H1 (cell line): ENCODE data around the gene RELN. TPM values are rescaled to one million over a fixed set of nuclear protein-coding genes. Genes with fewer than 3 reads are reported as not detected.

ENCODE experiments used
- CTCF ChIA-PET: fragments of 300-600 bp; sonication (Branson Sonifier 250); formaldehyde crosslinking; loops from one replicate; lab custom pipeline; 2021; ENCODE audit not compliant: partially characterized antibody; lab: Charles Lee
- POLR2A ChIA-PET: fragments of 300-600 bp; sonication (Branson Sonifier 250); formaldehyde crosslinking; loops from one replicate; lab custom pipeline; 2021; ENCODE audit warnings: inconsistent platforms; ENCODE audit not compliant: partially characterized antibody; lab: Charles Lee
- DNase-seq, 2 experiments: peaks; one replicate each; pipeline versions ENCODE4 v3.0.0 to v3.0.0-alpha.2; 2010 to 2022; ENCODE audit warnings: low spot score in 2 of 2, low read depth in 1 of 2, mixed read lengths in 1 of 2
- FAIRE-seq: peaks from 2 replicates; lab custom pipeline; 2011; peaks lifted over from hg19 to GRCh38; lab: Jason Lieb, UNC
- H2AFZ ChIP-seq: 2 replicates; pipeline ENCODE4 v1.8.1; 2012; ENCODE audit warnings: low read length, inconsistent platforms
- H2AK5ac ChIP-seq: 2 replicates; pipeline ENCODE4 v1.6.1; 2013; ENCODE audit warnings: low read depth, low read length
- H2BK120ac ChIP-seq: replicated peaks from 2 replicates; pipeline ENCODE3; 2013; ENCODE audit warnings: low read depth, low read length, inconsistent platforms
- H2BK12ac ChIP-seq: 2 replicates; pipeline ENCODE4 v1.6.1; 2013; ENCODE audit warnings: low read depth, low read length
- H2BK15ac ChIP-seq: 2 replicates; pipeline ENCODE4 v1.6.1; 2013; ENCODE audit warnings: low read length
- H2BK20ac ChIP-seq: 2 replicates; pipeline ENCODE4 v1.6.1; 2013; ENCODE audit warnings: low read length
- H2BK5ac ChIP-seq: 2 replicates; pipeline ENCODE4 v1.6.1; 2013; ENCODE audit warnings: low read depth, low read length
- H3K14ac ChIP-seq: 2 replicates; pipeline ENCODE4 v1.6.1; 2013; ENCODE audit warnings: inconsistent platforms; ENCODE audit not compliant: insufficient read length
- H3K18ac ChIP-seq: 2 replicates; pipeline ENCODE4 v1.6.1; 2013; ENCODE audit warnings: low read length; ENCODE audit errors: extremely low read depth
- H3K23ac ChIP-seq: 2 replicates; pipeline ENCODE4 v1.6.1; 2013; ENCODE audit warnings: inconsistent platforms; ENCODE audit not compliant: insufficient read length
- H3K23me2 ChIP-seq: 2 replicates; pipeline ENCODE4 v1.6.1; 2013; ENCODE audit warnings: low read depth, low read length
- H3K27ac ChIP-seq: 2 replicates; pipeline ENCODE4 v1.6.1; 2011; ENCODE audit warnings: low read depth, low read length, inconsistent platforms
- H3K27me3 ChIP-seq, 4 experiments: replicated peaks in 1 of 4; 1 replicate in 1 of 4; 2 replicates in 3 of 4; pipeline versions ENCODE4 v1.6.1 to v1.8.1; 2011 to 2013; ENCODE audit warnings: low read length in 3 of 4, mild to moderate bottlenecking in 3 of 4, inconsistent platforms in 2 of 4, mixed read lengths in 2 of 4, moderate library complexity in 1 of 4; ENCODE audit not compliant: control insufficient read depth in 3 of 4, insufficient read depth in 3 of 4; ENCODE audit errors: extremely low read depth in 1 of 4
- H3K36me3 ChIP-seq, 4 experiments: 2 replicates each; pipeline versions ENCODE4 v1.6.1 to v1.8.1; 2011 to 2013; ENCODE audit warnings: mild to moderate bottlenecking in 4 of 4, low read length in 3 of 4, moderate library complexity in 2 of 4, control low read depth in 1 of 4, inconsistent platforms in 1 of 4; ENCODE audit not compliant: insufficient read depth in 4 of 4, control insufficient read depth in 2 of 4
- H3K4ac ChIP-seq: replicated peaks from 2 replicates; pipeline ENCODE3; 2013; ENCODE audit warnings: low read length, low read depth, mixed read lengths, inconsistent platforms; ENCODE audit not compliant: insufficient read length
- H3K4me1 ChIP-seq, 4 experiments: replicated peaks in 1 of 4; 1 replicate in 1 of 4; 2 replicates in 3 of 4; pipeline versions ENCODE4 v1.6.1 to v1.8.1; 2011 to 2013; ENCODE audit warnings: low read length in 3 of 4, inconsistent platforms in 2 of 4, mixed read lengths in 1 of 4; ENCODE audit not compliant: insufficient read depth in 4 of 4, control insufficient read depth in 3 of 4
- H3K4me2 ChIP-seq, 2 experiments: 2 replicates each; pipeline versions ENCODE4 v1.6.1 to v1.8.1; 2011 to 2013; ENCODE audit warnings: low read depth in 2 of 2, low read length in 2 of 2, control low read depth in 1 of 2, inconsistent platforms in 1 of 2, mild to moderate bottlenecking in 1 of 2; ENCODE audit not compliant: insufficient read depth in 1 of 2
- H3K4me3 ChIP-seq, 4 experiments: fragments of 200-600, 300-600 bp in 1 of 4; sonication (generic), shearing (Covaris generic), sonication (Bioruptor Twin) in 1 of 4; 2 replicates each; pipeline versions ENCODE4 v1.5.1 to v1.8.1; 2011 to 2016; ENCODE audit warnings: low read length in 4 of 4, low read depth in 3 of 4, control low read depth in 2 of 4, inconsistent platforms in 2 of 4, mild to moderate bottlenecking in 2 of 4, mixed read lengths in 1 of 4, moderate library complexity in 1 of 4; ENCODE audit not compliant: insufficient read depth in 2 of 4; ENCODE audit errors: extremely low read depth in 1 of 4
- H3K56ac ChIP-seq: replicated peaks from 2 replicates; pipeline ENCODE3; 2013; ENCODE audit warnings: low read depth, mild to moderate bottlenecking, mixed read lengths, low read length, inconsistent platforms; ENCODE audit not compliant: insufficient read length
- H3K79me1 ChIP-seq: 2 replicates; pipeline ENCODE4 v1.6.1; 2013; ENCODE audit warnings: low read depth, low read length, control low read depth
- H3K79me2 ChIP-seq, 2 experiments: 2 replicates each; pipeline versions ENCODE4 v1.6.1 to v1.8.1; 2012 to 2013; ENCODE audit warnings: low read length in 2 of 2, mild to moderate bottlenecking in 2 of 2, inconsistent platforms in 1 of 2; ENCODE audit not compliant: insufficient read depth in 2 of 2, control insufficient read depth in 1 of 2
- H3K9ac ChIP-seq, 4 experiments: replicated peaks in 1 of 4; 1 replicate in 1 of 4; 2 replicates in 3 of 4; pipeline versions ENCODE4 v1.6.1 to v1.8.1; 2011 to 2013; ENCODE audit warnings: low read depth in 3 of 4, low read length in 3 of 4, control low read depth in 2 of 4, mild to moderate bottlenecking in 2 of 4, moderate library complexity in 2 of 4, inconsistent platforms in 1 of 4; ENCODE audit errors: extremely low read depth in 1 of 4
- H3K9me3 ChIP-seq, 2 experiments: 2 replicates each; pipeline versions ENCODE4 v1.6.1 to v1.8.1; 2012 to 2013; ENCODE audit warnings: mild to moderate bottlenecking in 2 of 2, moderate library complexity in 2 of 2, control low read depth in 1 of 2, inconsistent platforms in 1 of 2, low read depth in 1 of 2, low read length in 1 of 2, mixed read lengths in 1 of 2; ENCODE audit not compliant: insufficient read depth in 2 of 2
- H4K20me1 ChIP-seq, 2 experiments: replicated peaks in 1 of 2; 2 replicates each; pipeline versions ENCODE3 to v1.8.1; 2011 to 2013; ENCODE audit warnings: inconsistent platforms in 2 of 2, low read length in 2 of 2, mild to moderate bottlenecking in 1 of 2; ENCODE audit not compliant: insufficient read depth in 2 of 2, control insufficient read depth in 1 of 2
- H4K5ac ChIP-seq: 2 replicates; pipeline ENCODE4 v1.6.1; 2013; ENCODE audit warnings: low read length, low read depth, mixed read lengths, inconsistent platforms; ENCODE audit not compliant: insufficient read length
- H4K8ac ChIP-seq: 2 replicates; pipeline ENCODE4 v1.8.0; 2013; ENCODE audit warnings: mild to moderate bottlenecking, moderate library complexity, low read length, inconsistent platforms; ENCODE audit not compliant: insufficient read depth; ENCODE audit errors: extremely low read depth
- H4K91ac ChIP-seq: replicated peaks from 2 replicates; pipeline ENCODE3; 2013; ENCODE audit warnings: low read length, mixed read lengths, inconsistent platforms; ENCODE audit not compliant: insufficient read length
- RFX5 ChIP-seq: IDR thresholded peaks from 2 replicates; pipeline ENCODE4 v1.6.1; 2011; ENCODE audit warnings: low read depth, low read length, improper control_type of control experiment, borderline replicate concordance
- TCF12 ChIP-seq: IDR thresholded peaks from 2 replicates; pipeline ENCODE4 v1.6.1; 2011; ENCODE audit warnings: low read depth, mild to moderate bottlenecking, low read length
- WGBS, 2 experiments: shearing (Covaris generic) in 1 of 2; methylation state at CpG; one replicate each; pipeline versions ENCODE4 v1.1.6 to v1.1.7; 2013 to 2015; ENCODE audit warnings: low lambda C conversion rate in 2 of 2, mixed read lengths in 2 of 2, inconsistent platforms in 1 of 2, low coverage in 1 of 2, missing lambda C conversion rate in 1 of 2; ENCODE audit not compliant: insufficient replicate concordance in 2 of 2, insufficient coverage in 1 of 2, insufficient read length in 1 of 2; ENCODE audit errors: extremely low coverage in 1 of 2, missing lambda C conversion rate in 1 of 2; 5-methylcytosine and 5-hydroxymethylcytosine counted together
- polyA plus RNA-seq, 7 experiments: library from polyadenylated mRNA; depleted of rRNA in 3 of 7; stranded (reverse) in 5 of 7; unstranded in 2 of 7; fragments of >200 nt in 5 of 7; fragments of 200-250 nt in 2 of 7; gene quantifications; 1 replicate in 5 of 7; 2 replicates in 1 of 7; 4 replicates in 1 of 7; pipeline versions ENCODE4 v1.2.1 to v1.2.3, GENCODE V29; 2011 to 2013; ENCODE audit warnings: missing spikeins in 2 of 7, mixed read lengths in 2 of 7
- total RNA-seq: library from RNA; stranded (reverse); fragmentation: NEBNext Ultra II Directional; extraction: Animal tissue kit (Norgen Biotek cat#: 25700); gene quantifications from 2 replicates; pipeline ENCODE4 v1.2.1, GENCODE V29; 2021

The RELN gene
- total and polyA plus RNA-seq, 2 of the 8 experiments (the other 6 are each of a cell fraction or from before 2014, with no cell fraction given), result 0.03 to 0.07 TPM

GRCh38 chr7:103432712-103433111 is 556.7 kb downstream of the RELN start:
- Histone ChIP-seq H3K79me1 (no peaks in the 10 kb centered on the region), H3K79me2 (no peaks in the 10 kb centered on the region), H3K27me3 (peaks cover 0 to 1% (median 0%) of the 10 kb centered on the region in 4 experiments; a peak in 1 of 7 replicates), H4K8ac (no peak overlapping the region), H3K4me3 (no peak overlapping the region), H2BK12ac (no peak overlapping the region), H2BK5ac (no peak overlapping the region), H3K4ac (no peak overlapping the region), H2BK15ac (no peak overlapping the region), H3K9ac (no peak overlapping the region), H2AFZ (no peak overlapping the region), H3K9me3 (no peaks in the 10 kb centered on the region), H2BK120ac (no peak overlapping the region), H3K27ac (no peak overlapping the region), H4K5ac (no peak overlapping the region), H3K14ac (no peak overlapping the region), H4K91ac (no peak overlapping the region), H3K18ac (no peak overlapping the region), H3K36me3 (no peaks in the 10 kb centered on the region), H2BK20ac (no peak overlapping the region), H4K20me1 (no peaks in the 10 kb centered on the region), H3K4me2 (no peak overlapping the region), H3K4me1 (no peaks in the 10 kb centered on the region), H2AK5ac (no peak overlapping the region), H3K23ac (no peak overlapping the region), H3K56ac (no peak overlapping the region), H3K23me2 (no peaks in the 10 kb centered on the region)
- POLR2A ChIA-PET, result no interaction called here
- CTCF ChIA-PET, result interaction anchor here (1.7 kb wide), 1 partner anchor 13 kb away, joined by 4 read pairs; the partner anchor contains the start of gene SLC26A5
- TF ChIP-seq RFX5 (no peak), TCF12 (no peak)
- DNase-seq (no peak), FAIRE-seq (no peak)
- WGBS, 2 experiments, result 92% methylated on average over 1 of the region's 1 CpG; no CpG with 5 or more reads in 1 of the 2 experiments
